Transverse colon (tissue), 4 donors: Measurements from ENCODE around the gene DOCK8. TPM values are rescaled to one million over a fixed set of nuclear protein-coding genes. Genes with fewer than 3 reads are reported as not detected.

Source experiments
- DNase-seq: peaks from one replicate; pipeline ENCODE4 v3.0.0-alpha.2; 2019
- H3K27ac ChIP-seq, 4 donors: fragments of 200-600 bp; sonication (generic); 2 replicates each; pipeline ENCODE4 v1.5.1; 2016 to 2018; ENCODE audit warnings: inconsistent platforms in 4 of 4
- H3K27me3 ChIP-seq: fragments of 200-600 bp; sonication (generic); 2 replicates; pipeline ENCODE4 v1.5.1; 2017; ENCODE audit warnings: inconsistent platforms
- H3K36me3 ChIP-seq, 4 donors: fragments of 200-600 bp; sonication (generic); 2 replicates each; pipeline ENCODE4 v1.5.1; 2017 to 2019; ENCODE audit warnings: inconsistent platforms in 4 of 4
- H3K4me1 ChIP-seq, 4 donors: fragments of 200-600 bp; sonication (generic); 2 replicates each; pipeline ENCODE4 v1.5.1; 2017 to 2020; ENCODE audit warnings: inconsistent platforms in 4 of 4
- H3K4me3 ChIP-seq, 4 donors: fragments of 200-600 bp; sonication (generic); 1 replicate in 1 of 4; 2 replicates in 3 of 4; pipeline versions ENCODE4 v1.5.1 to v1.6.1; 2017 to 2019; ENCODE audit warnings: inconsistent platforms in 4 of 4
- H3K9me3 ChIP-seq, 2 donors: fragments of 200-600 bp; sonication (generic); 2 replicates each; pipeline ENCODE4 v1.5.1; 2017 to 2019; ENCODE audit warnings: inconsistent platforms in 2 of 2
- EP300 ChIP-seq: sonication (generic); formaldehyde crosslinking; IDR thresholded peaks from one replicate; pipeline ENCODE4 v1.6.1; 2017; ENCODE audit warnings: antibody characterized with exemption, low read depth
- POLR2A ChIP-seq: fragments of 450-650 bp; IDR thresholded peaks from one replicate; pipeline ENCODE4 v1.6.1; 2016; ENCODE audit warnings: antibody characterized with exemption, mild to moderate bottlenecking, moderate library complexity
- POLR2AphosphoS5 ChIP-seq, 3 donors: sonication (generic); formaldehyde crosslinking; IDR thresholded peaks; one replicate each; pipeline ENCODE4 v1.6.1; 2016; ENCODE audit warnings: antibody characterized with exemption in 3 of 3
- WGBS, 2 donors: methylation state at CpG; one replicate each; pipeline ENCODE4 v1.1.5; 2018; ENCODE audit warnings: low coverage in 1 of 2; 5-methylcytosine and 5-hydroxymethylcytosine counted together
- in situ Hi-C, 4 donors: fragments of 200-750 bp; cut with MboI; loops; one replicate each; pipeline versions ENCODE4 v1.15.0 to v1.15.1; 2017; ENCODE audit warnings: low sequenced_read_pairs in 3 of 4, low pct_ligation_motif_present in 1 of 4, low pct_unique_long_range_greater_than_20kb in 1 of 4
- intact Hi-C: fragments of 100-400 bp; cut with DNase I; formaldehyde crosslinking; loops from one replicate; pipeline ENCODE4 v1.15.1; 2023; ENCODE audit warnings: low total_unique reads
- total RNA-seq, 4 donors: library from RNA; depleted of rRNA; stranded (reverse); fragments of >200 nt; gene quantifications; one replicate each; pipeline ENCODE4 v1.1.0, GENCODE V29; 2016
- TF ChIP-seq, protein P1 (sequence below), 5 experiments: fragments of 200-600 bp in 3 of 5; fragments of 450-650 bp in 2 of 5; sonication (generic) in 3 of 5; IDR thresholded peaks; 1 replicate in 2 of 5; 2 replicates in 3 of 5; pipeline ENCODE4 v1.5.1; 2016 to 2017; ENCODE audit warnings: antibody characterized with exemption in 5 of 5, inconsistent platforms in 3 of 5, mild to moderate bottlenecking in 2 of 5, moderate library complexity in 1 of 5

Gene DOCK8
- total RNA-seq, 4 donors from 2014 or later = 11.2 to 59.5 (median 14.7) TPM

DNA sequence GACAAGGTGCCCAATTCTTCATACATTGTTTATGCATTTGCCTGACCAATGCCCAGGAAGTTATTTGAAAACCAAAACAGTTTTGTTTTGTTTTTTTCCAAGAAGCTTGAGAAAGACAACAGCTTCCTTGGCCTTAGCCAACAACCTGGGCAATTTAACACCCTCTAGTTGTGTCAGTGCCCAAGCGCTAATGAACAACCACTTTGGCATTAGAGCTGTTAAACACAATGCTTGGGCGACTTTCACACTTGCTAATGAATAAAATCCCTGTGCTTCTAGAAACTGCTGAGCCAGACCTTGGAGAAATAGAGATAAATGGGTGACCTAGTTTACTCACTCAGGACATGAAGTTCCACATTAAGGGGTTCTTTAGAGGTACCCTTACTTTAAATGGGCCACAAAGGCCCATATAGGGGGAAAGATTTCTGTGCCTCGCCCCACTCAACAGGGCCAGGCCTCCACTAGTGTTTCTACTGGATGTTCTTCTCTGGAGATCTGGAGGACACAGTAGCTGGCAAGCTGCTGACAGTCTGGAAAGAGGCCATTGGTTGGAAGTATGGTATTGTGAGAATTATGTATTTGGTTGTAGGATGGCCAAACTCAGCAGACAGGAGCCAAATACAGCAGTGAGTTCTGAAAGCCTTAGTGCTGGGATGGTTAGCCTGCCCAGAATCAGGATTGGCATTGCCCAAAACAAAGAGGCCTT, 179.8 kb downstream of the DOCK8 start:
- no peaks in the 10 kb centered on the region for H3K27me3 ChIP-seq
- no peaks in the 10 kb centered on the region for H3K9me3 ChIP-seq
- no peak for DNase-seq
- WGBS, 2 donors = 98% methylated on average over 3 of the region's 3 CpGs; no CpG with 5 or more reads in 1 of the 2 donors
- no peaks in the 10 kb centered on the region for H3K36me3 ChIP-seq
- in situ Hi-C loops (no loop called here), intact Hi-C loops (no loop called here)
- TF ChIP-seq POLR2AphosphoS5 (IDR thresholded peaks at IDR 0.05) (no peak), EP300 (no peak), POLR2A (no peak)
- TF ChIP-seq, protein P1, sequence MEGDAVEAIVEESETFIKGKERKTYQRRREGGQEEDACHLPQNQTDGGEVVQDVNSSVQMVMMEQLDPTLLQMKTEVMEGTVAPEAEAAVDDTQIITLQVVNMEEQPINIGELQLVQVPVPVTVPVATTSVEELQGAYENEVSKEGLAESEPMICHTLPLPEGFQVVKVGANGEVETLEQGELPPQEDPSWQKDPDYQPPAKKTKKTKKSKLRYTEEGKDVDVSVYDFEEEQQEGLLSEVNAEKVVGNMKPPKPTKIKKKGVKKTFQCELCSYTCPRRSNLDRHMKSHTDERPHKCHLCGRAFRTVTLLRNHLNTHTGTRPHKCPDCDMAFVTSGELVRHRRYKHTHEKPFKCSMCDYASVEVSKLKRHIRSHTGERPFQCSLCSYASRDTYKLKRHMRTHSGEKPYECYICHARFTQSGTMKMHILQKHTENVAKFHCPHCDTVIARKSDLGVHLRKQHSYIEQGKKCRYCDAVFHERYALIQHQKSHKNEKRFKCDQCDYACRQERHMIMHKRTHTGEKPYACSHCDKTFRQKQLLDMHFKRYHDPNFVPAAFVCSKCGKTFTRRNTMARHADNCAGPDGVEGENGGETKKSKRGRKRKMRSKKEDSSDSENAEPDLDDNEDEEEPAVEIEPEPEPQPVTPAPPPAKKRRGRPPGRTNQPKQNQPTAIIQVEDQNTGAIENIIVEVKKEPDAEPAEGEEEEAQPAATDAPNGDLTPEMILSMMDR (IDR thresholded peaks at IDR 0.05) = no peak
- peaks cover 0 to 3% (median 0%) of the 10 kb centered on the region in 4 donors for H3K4me1 ChIP-seq
- H3K4me3 ChIP-seq = no peak overlapping the region
- H3K27ac ChIP-seq = no peak overlapping the region

DNA sequence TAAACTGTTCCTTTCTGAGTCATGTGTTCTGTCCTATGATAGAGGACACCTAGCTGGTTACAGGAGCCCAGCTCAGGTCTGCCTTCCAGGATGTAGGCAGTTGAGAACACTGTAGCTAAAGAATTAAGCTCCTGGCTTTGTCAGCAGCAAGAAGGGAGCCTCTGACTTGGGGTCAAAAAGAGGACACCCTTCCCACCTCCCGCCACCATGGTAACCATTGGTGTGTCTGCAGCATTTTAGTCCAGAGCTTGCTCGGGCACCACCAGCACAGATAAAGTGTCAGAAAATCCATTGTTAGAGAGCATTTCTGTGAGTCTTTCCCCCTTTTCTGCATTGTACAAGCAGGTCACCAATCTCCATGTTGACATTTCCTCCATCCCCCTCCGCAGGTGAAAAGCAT, 181.7 kb downstream of the DOCK8 start:
- TF ChIP-seq, protein P1 (IDR thresholded peaks at IDR 0.05) = no peak
- TF ChIP-seq POLR2AphosphoS5 (IDR thresholded peaks at IDR 0.05) (no peak), POLR2A (no peak), EP300 (no peak)
- no peaks in the 10 kb centered on the region for H3K27me3 ChIP-seq
- H3K27ac ChIP-seq = no peak overlapping the region
- intact Hi-C loops (no loop called here), in situ Hi-C loops (no loop called here)
- H3K36me3 ChIP-seq = no peaks in the 10 kb centered on the region
- H3K4me1 ChIP-seq = peaks cover 0 to 3% (median 0%) of the 10 kb centered on the region in 4 donors
- H3K9me3 ChIP-seq = no peaks in the 10 kb centered on the region
- 98 to 100% methylated on average over 1 to 3 of the region's 3 CpGs for WGBS, 2 donors
- H3K4me3 ChIP-seq = no peak overlapping the region
- no peak for DNase-seq

DNA sequence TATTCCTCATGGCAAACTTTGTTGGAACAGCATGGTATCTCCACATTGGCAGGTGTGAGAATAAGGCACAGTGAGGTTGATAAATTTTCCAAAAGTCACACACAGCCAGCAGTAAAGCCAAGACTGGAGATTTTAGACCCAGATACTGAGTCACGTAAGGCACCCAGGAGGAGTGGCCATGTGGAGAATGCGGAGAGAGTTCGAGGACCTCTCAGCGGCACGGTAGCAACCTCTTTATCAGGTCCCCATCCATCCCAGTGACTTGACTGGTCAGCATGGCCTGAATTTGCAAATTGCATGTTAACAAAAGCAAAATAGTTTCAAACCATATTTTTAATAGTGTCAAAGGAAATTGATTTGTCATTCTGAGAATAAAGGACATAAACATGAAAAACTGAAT, 183.4 kb downstream of the DOCK8 start:
- DNase-seq = no peak
- Histone ChIP-seq H3K27ac (no peak overlapping the region), H3K36me3 (no peaks in the 10 kb centered on the region), H3K27me3 (no peaks in the 10 kb centered on the region), H3K4me3 (no peak overlapping the region), H3K4me1 (no peaks in the 10 kb centered on the region), H3K9me3 (no peaks in the 10 kb centered on the region)
- in situ Hi-C loops (no loop called here), intact Hi-C loops (no loop called here)
- TF ChIP-seq EP300 (no peak), POLR2A (no peak), POLR2AphosphoS5 (IDR thresholded peaks at IDR 0.05) (no peak)
- TF ChIP-seq, protein P1 (IDR thresholded peaks at IDR 0.05) = no peak
- 91 to 92% methylated on average over 5 of the region's 5 CpGs for WGBS, 2 donors

DNA sequence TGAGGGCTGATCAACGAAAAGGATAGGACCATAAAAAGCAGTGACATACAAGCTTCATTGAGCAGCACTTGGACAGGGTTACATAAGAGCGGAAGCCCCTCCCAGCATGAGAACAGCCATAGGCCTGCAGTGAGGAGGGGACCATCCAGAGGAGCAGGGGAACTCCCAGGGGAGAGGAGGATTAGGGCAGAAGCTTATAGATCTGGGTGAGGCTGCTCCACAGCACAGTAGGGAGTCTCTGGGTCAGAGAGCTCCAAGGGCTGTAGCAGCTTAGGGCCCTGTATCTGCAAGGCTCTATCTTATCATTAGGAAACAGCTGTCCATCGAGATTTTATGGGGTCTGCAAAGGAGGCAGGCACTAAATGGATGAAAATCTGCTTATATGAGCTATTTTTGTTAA, 186.6 kb downstream of the DOCK8 start:
- intact Hi-C loops = no loop called here
- no peaks in the 10 kb centered on the region for H3K36me3 ChIP-seq
- no peaks in the 10 kb centered on the region for H3K9me3 ChIP-seq
- no peaks in the 10 kb centered on the region for H3K27me3 ChIP-seq
- DNase-seq = no peak
- no peak overlapping the region for H3K27ac ChIP-seq
- 81 to 84% methylated on average over 3 of the region's 3 CpGs for WGBS, 2 donors
- no peaks in the 10 kb centered on the region for H3K4me1 ChIP-seq
- TF ChIP-seq POLR2AphosphoS5 (IDR thresholded peaks at IDR 0.05) (no peak), POLR2A (no peak), EP300 (no peak)
- TF ChIP-seq, protein P1 (IDR thresholded peaks at IDR 0.05) = no peak
- in situ Hi-C loops = no loop called here
- no peak overlapping the region for H3K4me3 ChIP-seq
